Fibroblast of lung (primary cell): ENCODE results near the gene DSTYK. TPM values are rescaled to one million over a fixed set of nuclear protein-coding genes. Genes with fewer than 3 reads are reported as not detected.

ENCODE experiments used
- DNase-seq, 2 donors: peaks; one replicate each; pipeline versions ENCODE4 v3.0.0 to v3.0.0-alpha.2; 2010; ENCODE audit warnings: low read depth in 2 of 2
- H2AFZ ChIP-seq: 2 replicates; pipeline ENCODE4 v1.5.1; 2012; ENCODE audit warnings: low read length, control low read depth, inconsistent platforms
- H3K27ac ChIP-seq: 2 replicates; pipeline ENCODE4 v1.5.1; 2011; ENCODE audit warnings: low read length, control low read depth; ENCODE audit not compliant: insufficient read depth
- H3K27me3 ChIP-seq: 2 replicates; pipeline ENCODE4 v1.5.1; 2011; ENCODE audit warnings: mild to moderate bottlenecking, low read length; ENCODE audit not compliant: control insufficient read depth, insufficient read depth
- H3K36me3 ChIP-seq: 2 replicates; pipeline ENCODE4 v1.5.1; 2011; ENCODE audit warnings: low read length; ENCODE audit not compliant: control insufficient read depth, insufficient read depth
- H3K4me1 ChIP-seq: 2 replicates; pipeline ENCODE4 v1.5.1; 2011; ENCODE audit warnings: low read length; ENCODE audit not compliant: control insufficient read depth, insufficient read depth; ENCODE audit errors: extremely low read depth
- H3K4me2 ChIP-seq: 2 replicates; pipeline ENCODE4 v1.5.1; 2011; ENCODE audit warnings: low read length, control low read depth; ENCODE audit not compliant: insufficient read depth; ENCODE audit errors: extremely low read depth
- H3K4me3 ChIP-seq, 4 experiments: fragments of 200-600 bp in 1 of 4; sonication (generic) in 1 of 4; replicated peaks in 1 of 4; 2 replicates each; pipeline ENCODE4 v1.5.1; 2011 to 2016; ENCODE audit warnings: low read length in 4 of 4, low read depth in 3 of 4, mild to moderate bottlenecking in 3 of 4, control low read depth in 2 of 4, inconsistent platforms in 1 of 4, mixed read lengths in 1 of 4; ENCODE audit not compliant: insufficient read depth in 1 of 4; ENCODE audit errors: control extremely low read depth in 1 of 4
- H3K79me2 ChIP-seq: 2 replicates; pipeline ENCODE4 v1.5.1; 2012; ENCODE audit warnings: mild to moderate bottlenecking, low read length, inconsistent platforms; ENCODE audit not compliant: control insufficient read depth, insufficient read depth
- H3K9ac ChIP-seq: 2 replicates; pipeline ENCODE4 v1.5.1; 2011; ENCODE audit warnings: mild to moderate bottlenecking, low read length, control low read depth; ENCODE audit not compliant: insufficient read depth
- H3K9me3 ChIP-seq: 2 replicates; pipeline ENCODE4 v1.5.1; 2012; ENCODE audit warnings: low read depth, low read length; ENCODE audit not compliant: control insufficient read depth, insufficient read depth
- H4K20me1 ChIP-seq: 2 replicates; pipeline ENCODE4 v1.5.1; 2011; ENCODE audit warnings: low read length; ENCODE audit not compliant: control insufficient read depth, insufficient read depth; ENCODE audit errors: extremely low read depth
- CTCF ChIP-seq, 2 donors: IDR thresholded peaks in 1 of 2; conservative IDR thresholded peaks in 1 of 2; 1 replicate in 1 of 2; 2 replicates in 1 of 2; pipeline ENCODE4 v1.5.1; 2011 to 2012; ENCODE audit warnings: low read length in 2 of 2, control low read depth in 1 of 2, inconsistent platforms in 1 of 2, low read depth in 1 of 2, mild to moderate bottlenecking in 1 of 2
- EZH2 ChIP-seq: IDR thresholded peaks from 2 replicates; pipeline ENCODE4 v1.5.1; 2012; ENCODE audit warnings: low read length, control low read depth, mild to moderate bottlenecking; ENCODE audit errors: missing control alignments
- polyA plus RNA-seq, 2 donors: library from polyadenylated mRNA; depleted of rRNA in 1 of 2; stranded (reverse) in 1 of 2; unstranded in 1 of 2; fragments of >200 nt; gene quantifications; 2 replicates each; pipeline ENCODE4 v1.2.1, GENCODE V29; 2011 to 2012; ENCODE audit warnings: missing spikeins in 1 of 2
- total RNA-seq: library from RNA; depleted of rRNA; stranded (reverse); fragments of >200 nt; gene quantifications from 2 replicates; pipeline ENCODE4 v1.2.1, GENCODE V29; 2014

DSTYK gene
- total and polyA plus RNA-seq, 2 donors (not counting 1 experiment from before 2014, with no cell fraction given), result 24.5 to 42.6 TPM

- TF ChIP-seq CTCF (conservative IDR thresholded peaks at IDR 0.05 in 1 of 2, IDR thresholded peaks at IDR 0.05 in 1 of 2; ENCODE audit: low read depth in 1 of 2, low read length in 2 of 2) (no peak), EZH2 (no peak)
- Histone ChIP-seq H3K27ac (no peak overlapping the region), H4K20me1 (no peaks in the 10 kb centered on the region), H3K36me3 (peaks cover 4% of the 10 kb centered on the region), H3K27me3 (no peaks in the 10 kb centered on the region), H3K4me1 (no peaks in the 10 kb centered on the region), H3K79me2 (peaks cover 51% of the 10 kb centered on the region), H3K9me3 (no peaks in the 10 kb centered on the region), H2AFZ (no peak overlapping the region), H3K9ac (no peak overlapping the region), H3K4me3 (no peak overlapping the region), H3K4me2 (no peak overlapping the region)
- no peak for DNase-seq
Observed at GRCh38 chr1:205189131-205189530, 22.4 kb downstream of the DSTYK start.

- H3K27me3 ChIP-seq, result no peaks in the 10 kb centered on the region
- no peak overlapping the region for H3K4me3 ChIP-seq
- H3K9me3 ChIP-seq, result no peaks in the 10 kb centered on the region
- peaks cover 4% of the 10 kb centered on the region for H3K36me3 ChIP-seq
- TF ChIP-seq EZH2, result no peak
- TF ChIP-seq CTCF (conservative IDR thresholded peaks at IDR 0.05 in 1 of 2, IDR thresholded peaks at IDR 0.05 in 1 of 2; ENCODE audit: low read depth in 1 of 2, low read length in 2 of 2), result no peak
- no peak for DNase-seq
- H3K79me2 ChIP-seq, result peaks cover 48% of the 10 kb centered on the region
- H3K27ac ChIP-seq, result no peak overlapping the region
- peaks cover 5% of the 10 kb centered on the region for H3K4me1 ChIP-seq
- H4K20me1 ChIP-seq, result no peaks in the 10 kb centered on the region
- no peak overlapping the region for H3K9ac ChIP-seq
- H3K4me2 ChIP-seq, result no peak overlapping the region
- no peak overlapping the region for H2AFZ ChIP-seq
Observed at GRCh38 chr1:205188596-205188995, 22.9 kb downstream of the DSTYK start.

DNA sequence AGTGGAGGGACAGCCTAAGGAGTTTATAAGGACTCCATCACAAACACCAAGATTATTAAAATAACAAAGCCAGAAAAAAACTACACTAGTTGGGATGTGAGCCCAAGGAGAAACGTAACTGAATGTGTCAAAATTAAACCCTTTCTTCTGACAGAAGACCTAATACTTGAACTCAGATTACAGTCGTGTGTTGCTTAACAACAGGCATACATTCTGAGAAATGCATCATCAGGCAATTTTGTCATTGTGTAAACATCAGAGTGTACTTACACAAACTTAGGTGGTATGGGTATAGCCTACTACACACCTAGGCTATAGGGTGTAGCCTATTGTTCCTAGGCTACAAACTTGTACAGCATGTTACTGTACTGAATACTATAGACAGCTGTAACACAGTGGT, 23.4 kb downstream of the DSTYK start:
- Histone ChIP-seq H3K9ac (no peak overlapping the region), H3K36me3 (peaks cover 4% of the 10 kb centered on the region), H3K4me3 (no peak overlapping the region), H3K9me3 (no peaks in the 10 kb centered on the region), H4K20me1 (no peaks in the 10 kb centered on the region), H3K79me2 (peaks cover 46% of the 10 kb centered on the region), H3K27me3 (no peaks in the 10 kb centered on the region), H3K4me1 (peaks cover 6% of the 10 kb centered on the region), H3K27ac (no peak overlapping the region), H3K4me2 (no peak overlapping the region), H2AFZ (no peak overlapping the region)
- TF ChIP-seq CTCF (conservative IDR thresholded peaks at IDR 0.05 in 1 of 2, IDR thresholded peaks at IDR 0.05 in 1 of 2; ENCODE audit: low read depth in 1 of 2, low read length in 2 of 2) (no peak), EZH2 (no peak)
- DNase-seq, result no peak
